CD4-positive, alpha-beta T cell treated with Interleukin-15 for 4 hours (primary cell): ENCODE results near the gene CFHR5.
"Not testable (repeated sequence)": the region's sequence is repeated elsewhere in the genome, so short reads cannot be mapped to it uniquely, and the experiment has no call there.

Experiments
- DNase-seq: peaks from one replicate; pipeline ENCODE4 v3.0.0-alpha.2; 2020; ENCODE audit warnings: low spot score

CFHR5 gene

GRCh38 chr1:196977278-196977677, at the start of gene CFHR5:
Gene CFHR5 (plus strand): TSS chr1:196977556. CDS start chr1:196977665, 109 bp downstream.
- DNase-seq: no peak

GRCh38 chr1:196932853-196933252, 44.5 kb upstream of the CFHR5 start:
- DNase-seq: not testable (repeated sequence)

GRCh38 chr1:196933531-196934189, 43.7 kb upstream of the CFHR5 start:
- DNase-seq: no peak

- not testable (repeated sequence) for DNase-seq
These were observed 35.9 kb upstream of the CFHR5 start for GRCh38 chr1:196941474-196941873.

- DNase-seq: not testable (repeated sequence)
These were observed 33.8 kb upstream of the CFHR5 start, which contains the start of gene CFHR2 for GRCh38 chr1:196943568-196943967. Gene CFHR2 (plus strand): TSS chr1:196943738. CDS start chr1:196943881, 143 bp downstream.

- DNase-seq: no peak
These were observed 25.5 kb upstream of the CFHR5 start for GRCh38 chr1:196951711-196952394.

GRCh38 chr1:196954778-196955177, 22.6 kb upstream of the CFHR5 start:
- no peak for DNase-seq

GRCh38 chr1:196955926-196956325, 21.4 kb upstream of the CFHR5 start:
- DNase-seq: no peak

- DNase-seq: no peak
These were observed 16.5 kb upstream of the CFHR5 start for GRCh38 chr1:196960854-196961253.

- DNase-seq: no peak
These were observed 7.2 kb upstream of the CFHR5 start for GRCh38 chr1:196970182-196970581.

- no peak for DNase-seq
These were observed 1.1 kb upstream of the CFHR5 start for GRCh38 chr1:196976278-196976677.

GRCh38 chr1:196980859-196981258, 3.5 kb downstream of the CFHR5 start:
- DNase-seq: no peak

GRCh38 chr1:196982247-196982646, 4.9 kb downstream of the CFHR5 start:
- DNase-seq: not testable (repeated sequence)

- DNase-seq: not testable (repeated sequence)
These were observed 14.7 kb downstream of the CFHR5 start for GRCh38 chr1:196991919-196992651.

GRCh38 chr1:196993916-196994315, 16.6 kb downstream of the CFHR5 start:
- no peak for DNase-seq

GRCh38 chr1:196997423-196997822, 20.1 kb downstream of the CFHR5 start:
- no peak for DNase-seq

GRCh38 chr1:197001828-197002227, 24.5 kb downstream of the CFHR5 start:
- DNase-seq: no peak

- DNase-seq: no peak
These were observed 25.8 kb downstream of the CFHR5 start for GRCh38 chr1:197003132-197003531.

GRCh38 chr1:197008861-197009260, 31.5 kb downstream of the CFHR5 start:
- no peak for DNase-seq

- DNase-seq: no peak
These were observed 34.3 kb downstream of the CFHR5 start for GRCh38 chr1:197011614-197012013.

GRCh38 chr1:197013234-197013633, 35.9 kb downstream of the CFHR5 start:
- no peak for DNase-seq

- DNase-seq: no peak
These were observed 39.4 kb downstream of the CFHR5 start for GRCh38 chr1:197016751-197017150.
